Globus pallidus (tissue), 1 donor: ENCODE measurements around the gene IGFN1.
A peak's percentile ranks its signal among the peaks of the same experiment; 100 is the strongest.

ENCODE experiments used
- DNase-seq: peaks from one replicate; pipeline ENCODE4 v3.0.0-alpha.2; 2015; ENCODE audit warnings: low spot score

IGFN1 gene

DNA sequence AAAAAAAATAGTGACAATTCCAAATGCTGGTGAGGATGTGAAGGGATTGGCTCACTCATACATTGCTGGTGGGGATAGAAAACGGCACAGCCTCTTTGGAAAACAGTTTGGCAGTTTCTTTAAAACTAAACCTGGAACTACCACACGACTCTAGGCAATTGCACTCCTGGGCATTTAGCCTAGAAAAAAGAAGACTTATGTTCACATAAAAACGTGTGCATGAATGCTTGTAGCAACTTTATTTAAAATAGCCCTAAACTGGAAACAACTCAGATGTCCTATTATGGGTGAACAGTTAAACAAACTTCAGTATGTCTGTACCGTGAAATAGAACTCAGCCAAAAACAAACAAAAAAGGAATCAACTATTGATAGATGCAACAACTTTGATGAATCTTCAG lies 26.9 kb upstream of the IGFN1 start:
- DNase-seq, result no peak

DNA sequence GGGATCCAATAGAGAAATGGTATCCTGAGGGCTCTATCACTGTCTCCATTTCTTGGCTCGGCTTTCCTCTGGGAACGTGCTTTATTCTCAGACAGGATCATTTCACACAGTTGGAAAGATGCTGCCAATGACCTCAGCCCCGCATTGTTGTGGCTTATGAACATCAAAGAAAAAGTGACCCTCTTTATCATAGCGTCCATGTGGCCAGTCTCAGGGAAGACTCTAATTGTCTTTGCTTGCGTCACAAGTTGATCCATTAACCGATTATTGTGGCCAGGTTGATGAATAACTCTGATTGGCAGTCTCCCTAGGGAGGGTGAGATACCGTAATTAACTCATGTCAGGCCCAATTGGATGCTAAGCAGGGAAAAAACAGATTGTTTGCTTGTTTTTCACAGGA lies 26.0 kb upstream of the IGFN1 start:
- no peak for DNase-seq

DNA sequence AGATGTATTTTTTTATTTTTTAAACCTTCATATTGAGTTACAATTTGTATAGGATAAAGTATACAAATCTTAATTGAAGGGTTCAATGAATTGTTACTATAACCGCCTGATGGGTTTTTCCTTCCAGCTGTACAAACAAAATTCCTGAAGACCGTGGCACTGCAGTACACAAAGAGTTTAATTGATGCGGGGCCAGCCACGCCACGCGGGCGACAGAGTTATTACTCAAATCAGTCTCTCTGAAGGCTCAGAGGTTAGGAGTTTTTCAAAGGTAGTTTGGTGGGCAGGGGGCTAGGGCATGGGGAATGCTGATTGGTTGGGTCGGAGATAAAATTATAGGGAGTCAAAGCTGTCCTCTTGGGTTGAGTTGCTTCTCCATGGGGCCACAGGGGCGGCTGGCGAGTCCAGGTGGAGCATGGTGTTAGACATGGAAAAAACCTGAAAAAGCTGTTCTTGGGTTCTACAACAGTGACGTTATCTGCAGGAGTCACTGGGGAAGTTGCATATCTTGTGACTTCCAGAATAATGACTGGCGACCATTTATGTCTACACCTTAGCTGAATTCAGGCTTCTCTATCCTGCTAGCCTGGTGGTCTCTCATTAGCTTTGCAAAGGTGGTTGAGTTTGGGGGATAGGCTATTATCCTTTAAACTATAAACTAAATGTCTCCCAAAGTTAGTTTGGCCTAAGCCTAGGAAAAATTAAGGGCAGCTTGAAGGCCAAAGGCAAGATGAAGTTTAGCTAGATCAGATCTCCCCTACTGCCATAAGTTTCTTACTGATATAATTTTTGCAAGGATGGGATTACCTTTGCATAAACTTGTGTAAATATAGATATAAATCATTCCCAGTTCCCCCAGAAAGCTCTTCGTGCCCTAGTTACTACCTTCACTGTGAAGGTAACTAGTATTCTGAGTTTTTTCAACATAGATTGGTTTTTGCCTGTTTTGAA lies 23.3 kb upstream of the IGFN1 start:
- no peak for DNase-seq

DNA sequence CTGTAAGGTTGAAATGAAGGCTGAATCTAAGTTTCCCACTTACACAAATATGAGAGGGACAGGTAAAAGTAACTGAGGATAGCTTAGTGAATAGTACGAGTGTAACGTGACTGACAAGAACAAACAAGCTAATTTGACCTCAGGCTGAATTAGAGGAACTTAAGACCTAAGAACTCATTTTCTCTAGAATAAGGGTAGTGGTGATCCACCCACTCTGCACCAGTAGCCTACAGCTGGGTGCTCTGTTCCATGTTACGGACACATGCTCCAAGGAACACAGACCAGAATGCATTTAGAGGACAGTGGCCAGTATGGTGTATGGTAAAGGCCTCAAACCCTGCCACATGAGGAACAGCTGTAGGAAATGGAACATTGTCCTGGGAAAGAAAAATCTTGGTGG lies 21.4 kb upstream of the IGFN1 start:
- DNase-seq, result no peak

DNA sequence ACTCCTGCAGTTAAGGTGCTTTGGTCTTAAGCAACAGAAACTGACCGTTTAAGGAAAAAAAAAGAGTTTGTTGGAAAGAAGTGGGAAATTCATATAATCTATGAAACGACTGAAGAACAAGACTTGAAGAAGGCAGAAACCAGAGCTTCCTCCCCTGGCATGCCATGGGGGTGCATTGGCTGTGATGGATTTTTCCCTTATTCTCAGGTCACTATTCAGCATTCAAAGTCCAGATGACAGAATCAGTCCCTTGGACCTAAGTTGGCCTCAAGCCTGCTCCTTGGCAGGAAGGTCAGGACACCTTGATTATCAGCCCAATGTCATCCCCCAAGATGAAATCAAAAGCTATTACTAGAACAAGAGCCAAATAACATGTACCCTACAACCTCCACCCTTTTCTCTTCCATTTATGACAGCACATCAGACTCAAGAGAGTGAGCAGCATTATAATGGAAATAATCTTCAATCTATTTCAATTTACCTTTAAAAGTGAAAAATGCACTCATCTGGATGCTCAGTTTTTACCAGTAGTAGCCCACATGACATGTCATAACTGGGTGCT lies 20.6 kb upstream of the IGFN1 start:
- DNase-seq, result peak; percentile 7

DNA sequence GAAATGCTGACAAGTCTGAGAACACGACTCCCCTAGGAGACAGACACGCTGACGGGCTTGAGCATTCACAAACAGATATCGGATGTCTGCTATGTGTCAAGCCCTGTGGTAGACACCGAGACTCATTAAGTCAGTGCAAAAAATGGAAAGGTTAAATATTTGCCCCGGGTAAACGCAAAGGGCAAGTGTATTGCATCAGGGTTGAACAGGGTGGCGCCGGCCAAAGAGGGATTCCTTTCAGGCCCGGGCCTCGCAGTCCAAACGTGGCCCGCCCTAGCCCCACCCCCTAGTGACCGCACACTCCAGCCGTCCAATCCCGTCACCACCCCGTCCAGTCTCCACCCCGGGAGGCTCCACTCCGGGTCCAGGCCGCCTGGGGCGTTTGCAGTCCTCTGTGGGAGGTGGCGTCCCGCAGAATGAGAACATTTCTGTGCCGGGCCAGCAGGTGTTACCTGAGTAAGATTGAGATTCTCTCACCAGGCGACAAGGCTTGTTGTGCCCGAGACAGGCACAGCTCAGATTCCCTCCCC lies 20.0 kb upstream of the IGFN1 start:
- DNase-seq, result peak; percentile 91

DNA sequence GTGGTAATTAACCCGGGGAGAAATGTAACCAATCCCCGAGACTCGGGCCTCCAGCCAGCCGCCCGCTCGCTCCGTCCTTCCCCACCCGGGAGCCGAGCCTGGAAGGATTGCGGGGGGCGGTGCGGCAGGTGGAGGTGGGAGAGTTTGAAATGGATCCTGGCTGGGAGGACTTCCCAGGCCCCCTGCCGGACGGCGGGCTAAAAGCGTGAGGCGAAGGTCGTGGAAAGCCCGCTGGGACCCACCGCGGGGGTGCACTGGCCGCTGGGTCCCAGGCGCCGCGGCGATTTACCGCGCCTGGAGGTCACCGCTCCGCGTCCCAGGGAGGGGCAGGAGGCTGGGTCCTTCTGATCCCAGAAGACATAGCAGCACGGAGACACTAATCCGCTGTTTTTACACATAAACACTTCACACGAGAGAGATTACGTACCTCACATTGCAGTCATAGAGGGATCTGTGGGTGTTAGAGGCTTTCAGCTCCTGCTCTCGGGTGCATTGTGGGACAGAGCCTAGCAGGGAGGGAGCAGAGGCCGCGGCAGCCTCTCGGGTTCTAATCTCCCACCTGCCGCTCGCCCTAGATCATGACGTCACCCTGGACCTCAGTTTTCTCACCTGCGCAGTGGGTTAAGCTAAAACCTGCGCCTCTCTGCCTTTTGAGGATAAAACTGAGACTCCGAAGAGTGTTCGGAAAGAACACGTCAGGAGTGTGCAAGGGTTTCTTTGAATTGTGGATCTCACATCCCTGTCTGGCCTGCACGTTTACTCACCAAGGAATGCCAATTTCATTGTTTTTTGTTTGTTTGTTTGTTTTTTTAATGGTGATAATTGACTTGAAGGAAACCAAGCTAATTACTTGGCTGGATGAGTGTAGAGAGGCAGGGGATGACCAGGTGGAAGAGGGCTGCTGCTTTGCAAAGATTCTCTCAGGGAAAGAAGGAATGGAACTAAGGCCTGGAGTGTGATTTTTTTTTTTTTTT lies 19.3 kb upstream of the IGFN1 start:
- no peak for DNase-seq

DNA sequence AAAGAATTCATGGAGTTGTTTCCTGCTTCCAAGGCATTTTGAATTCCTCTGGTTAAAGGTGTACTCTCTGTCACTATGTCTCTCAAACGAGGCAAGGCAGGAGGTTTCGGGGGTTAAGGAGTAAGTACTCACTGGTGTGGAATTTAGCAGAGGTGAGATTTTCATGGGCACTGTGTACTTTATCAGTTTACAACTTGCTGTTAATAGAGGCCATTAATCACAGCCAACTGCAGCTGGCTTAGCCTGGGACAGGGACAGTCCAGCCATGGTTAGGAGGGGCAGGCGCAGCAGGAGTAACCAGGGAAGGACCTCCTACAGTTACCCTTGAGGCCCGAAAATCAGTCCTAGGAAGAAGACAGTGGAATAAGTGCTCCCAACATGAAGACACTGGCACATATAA lies 18.3 kb upstream of the IGFN1 start:
- no peak for DNase-seq

DNA sequence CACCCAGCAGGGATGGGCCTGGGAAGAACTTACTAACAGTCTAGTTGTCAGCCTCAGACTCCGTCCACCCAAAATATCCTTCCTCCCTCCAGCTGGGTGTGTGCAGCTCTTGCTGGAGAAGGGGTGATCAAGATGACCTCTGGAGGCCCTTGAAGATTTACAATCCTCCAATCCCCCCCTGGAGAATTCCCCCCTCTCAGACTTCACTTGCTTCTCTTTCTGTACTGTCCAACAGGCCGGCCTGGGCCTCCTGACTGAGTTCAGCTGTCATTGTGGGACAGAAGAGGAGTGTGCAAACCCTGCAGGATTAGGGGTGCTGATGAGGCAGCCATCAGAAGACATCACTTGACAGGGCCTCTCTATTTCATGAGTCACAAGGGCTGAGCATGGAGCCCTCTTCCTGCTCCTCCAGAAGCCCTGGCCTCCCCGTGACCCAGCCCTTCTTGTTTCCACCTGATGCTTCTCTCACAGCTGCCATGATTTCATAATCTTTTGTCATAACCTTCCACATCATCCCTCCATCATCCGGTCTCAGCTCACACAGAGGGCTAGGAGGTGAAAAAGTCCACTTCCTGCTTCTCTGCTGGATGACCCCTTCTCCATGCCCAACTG lies 17.5 kb upstream of the IGFN1 start:
- DNase-seq, result no peak

DNA sequence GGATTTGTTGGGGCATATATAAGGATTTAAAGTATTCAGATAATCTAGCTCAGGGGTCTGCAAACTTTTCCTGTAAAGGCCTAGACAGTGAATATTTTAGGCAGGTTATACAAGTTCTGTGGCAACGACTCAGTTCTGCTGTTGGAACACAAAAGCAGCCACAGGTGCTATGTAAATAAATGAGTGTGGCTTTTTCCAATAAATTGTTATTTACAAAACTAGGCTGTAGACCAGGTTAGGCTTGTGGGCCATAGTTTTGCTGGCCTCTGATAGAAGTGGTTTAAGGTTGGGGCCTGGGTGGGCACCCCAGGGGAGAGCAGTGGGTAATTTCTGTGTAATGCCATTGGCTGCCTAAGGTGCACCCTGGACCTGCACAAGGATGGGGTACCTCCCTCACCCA lies 16.9 kb upstream of the IGFN1 start:
- no peak for DNase-seq

DNA sequence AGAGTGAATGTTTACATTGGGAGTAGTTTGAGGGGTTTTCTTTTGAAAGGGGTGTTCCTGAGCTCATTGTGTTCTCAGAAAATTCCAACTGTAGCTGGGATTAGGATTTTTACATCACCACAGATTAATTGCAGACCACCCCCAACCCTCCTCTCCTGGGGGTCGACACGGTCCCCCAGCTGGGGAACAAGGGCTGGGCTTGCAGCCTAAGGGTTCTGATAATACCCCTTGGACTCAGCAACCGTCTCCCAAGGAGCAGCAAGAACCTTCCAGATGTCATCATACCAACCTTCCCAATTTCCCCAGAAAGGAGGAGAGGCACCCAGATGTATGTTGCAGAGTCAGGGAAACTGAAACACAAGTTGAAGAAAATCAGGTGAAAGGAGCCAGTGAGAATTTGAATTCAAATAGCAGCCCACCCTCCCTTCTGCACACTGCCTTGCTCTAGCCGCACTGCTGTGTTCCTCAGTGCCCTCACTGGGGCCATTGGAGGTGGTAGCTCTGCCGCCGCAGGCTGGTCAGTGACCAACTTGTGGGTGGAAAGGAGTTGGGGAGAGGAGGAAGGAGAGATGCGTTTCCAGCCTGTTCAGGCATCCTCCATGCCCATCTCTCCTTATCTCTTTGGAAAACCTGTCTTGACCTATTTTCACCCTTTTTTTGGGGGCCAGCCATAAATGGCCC lies 14.7 kb upstream of the IGFN1 start:
- DNase-seq, result no peak

DNA sequence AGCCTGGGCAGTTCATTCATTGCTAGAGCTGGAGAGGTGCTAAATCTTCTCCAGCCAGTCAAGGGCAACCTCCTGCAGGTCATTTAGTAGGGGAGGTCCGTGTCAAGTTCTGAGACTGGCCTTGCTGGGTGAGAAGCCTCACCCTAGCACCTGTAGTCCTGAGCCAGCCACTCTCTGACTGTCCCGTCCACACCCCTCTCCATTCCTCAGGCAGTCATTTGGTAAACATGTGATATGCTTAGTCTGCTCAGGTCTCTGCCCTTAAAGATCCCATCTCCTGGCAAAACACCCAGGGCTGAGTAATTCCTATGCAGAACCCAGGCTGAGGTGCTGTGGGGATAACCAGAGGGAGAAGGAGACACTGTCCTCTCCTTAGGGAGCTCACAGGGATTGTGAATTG lies 13.7 kb upstream of the IGFN1 start:
- DNase-seq, result no peak

DNA sequence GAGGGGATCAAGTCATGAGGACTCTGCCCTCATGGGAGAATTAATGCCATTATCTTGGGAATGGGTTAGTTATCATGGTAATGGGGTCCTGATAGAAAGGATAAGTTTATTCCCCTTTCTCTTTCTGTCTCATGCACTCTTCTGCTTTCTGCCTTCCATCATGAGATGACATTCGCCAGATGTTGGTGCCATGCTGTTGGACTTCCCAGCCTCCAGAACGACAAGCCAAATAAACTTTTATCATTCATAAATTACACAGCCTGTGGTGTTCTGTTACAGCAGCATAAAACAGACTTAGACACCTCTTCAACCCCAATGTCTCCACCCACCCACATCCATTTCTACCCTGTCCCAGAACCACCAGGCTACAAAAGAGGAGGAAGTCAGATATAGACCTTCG lies 11.9 kb upstream of the IGFN1 start:
- no peak for DNase-seq

DNA sequence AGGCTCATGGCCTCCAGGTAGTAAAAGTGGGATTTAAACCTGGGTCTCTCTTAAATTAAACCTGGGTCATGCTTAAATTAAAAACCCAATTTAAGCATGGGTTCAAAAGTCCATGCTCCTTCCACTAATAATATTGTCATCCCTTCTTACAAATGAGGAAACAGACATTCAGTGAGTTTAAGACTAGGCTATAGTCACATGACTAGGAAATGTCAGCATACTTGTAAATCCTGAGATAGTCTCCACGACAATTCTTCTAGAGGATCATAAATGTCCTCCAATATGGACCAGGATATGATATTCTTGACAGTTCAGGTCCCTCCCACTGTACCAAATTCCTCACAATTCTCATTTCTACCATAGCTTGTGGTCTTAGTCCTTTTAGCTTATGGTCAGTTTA lies 10.5 kb upstream of the IGFN1 start:
- no peak for DNase-seq

DNA sequence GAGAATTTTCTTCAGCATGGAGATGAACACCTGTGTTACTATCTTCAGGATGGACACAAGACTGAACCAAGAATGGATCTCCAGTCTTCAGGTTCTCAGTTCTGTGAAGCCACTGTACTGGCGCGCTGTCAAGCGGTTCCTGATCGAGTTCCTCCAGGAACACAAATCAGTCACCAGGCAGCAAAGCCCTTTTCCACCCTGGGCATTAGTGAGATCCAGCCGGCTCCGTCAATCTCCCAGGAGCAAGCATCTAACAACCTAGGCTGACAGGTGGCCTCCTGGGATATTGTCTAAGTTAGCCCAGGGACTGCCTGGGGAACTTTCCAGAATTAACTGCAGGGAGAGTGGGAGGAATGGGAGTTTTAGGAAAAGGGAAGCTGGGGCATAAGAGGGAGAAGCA lies 9.7 kb upstream of the IGFN1 start:
- no peak for DNase-seq

DNA sequence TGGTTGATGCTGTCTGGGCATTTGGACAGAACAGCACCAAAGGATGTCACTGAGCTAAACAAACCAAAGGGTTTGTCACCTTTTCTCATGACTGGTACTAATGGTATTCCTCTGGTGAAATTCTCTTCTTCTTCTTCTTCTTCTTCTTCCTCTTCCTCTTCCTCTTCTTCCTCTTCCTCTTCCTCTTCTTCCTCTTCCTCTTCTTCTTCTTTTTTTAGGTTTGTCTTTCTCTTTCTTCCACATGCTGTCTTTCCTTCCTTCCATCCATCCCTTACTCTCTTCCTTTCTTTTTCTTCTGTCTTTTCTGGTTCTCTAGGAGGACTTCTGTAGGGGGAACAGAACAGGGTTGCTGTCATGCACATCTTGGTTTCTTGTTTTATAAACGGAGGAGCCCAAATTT lies 9.3 kb upstream of the IGFN1 start:
- DNase-seq, result no peak

DNA sequence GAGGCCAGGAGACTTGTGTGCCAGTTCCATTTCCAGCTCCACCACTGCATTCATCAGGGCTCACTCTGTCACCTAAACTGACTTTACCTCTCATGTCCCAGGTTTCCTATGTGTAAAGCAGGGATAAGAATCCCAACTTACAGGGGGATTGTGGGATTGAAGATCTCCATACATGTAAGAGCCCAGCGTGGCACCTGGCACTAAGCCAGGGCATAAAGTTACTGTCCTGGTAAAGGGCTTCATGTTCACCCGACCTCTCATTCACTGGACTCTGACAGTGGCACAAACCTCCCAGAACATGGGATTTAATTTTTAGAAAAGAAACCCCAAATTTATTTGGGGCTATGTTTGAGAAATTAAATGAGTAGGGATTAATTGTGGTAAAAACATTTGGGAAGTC lies 8.9 kb upstream of the IGFN1 start:
- DNase-seq, result no peak

DNA sequence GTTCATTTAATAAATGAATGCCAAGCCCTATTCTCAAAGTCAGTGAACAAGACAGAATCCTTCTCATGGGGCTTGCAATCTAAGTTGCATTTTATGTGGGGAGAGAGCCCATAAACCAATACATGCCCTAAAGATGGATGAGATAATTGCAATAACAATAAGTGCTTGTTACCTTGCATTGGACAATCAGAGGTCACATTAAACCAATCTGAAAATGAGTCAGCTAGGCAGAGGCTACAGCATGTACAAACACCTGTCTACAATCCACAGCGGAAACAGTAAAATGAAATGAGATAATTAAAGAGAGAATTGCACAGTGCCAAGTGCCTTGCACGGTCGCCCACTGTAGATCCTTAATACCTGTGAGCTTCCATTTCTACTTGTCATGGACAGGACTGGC lies 7.4 kb upstream of the IGFN1 start:
- no peak for DNase-seq

DNA sequence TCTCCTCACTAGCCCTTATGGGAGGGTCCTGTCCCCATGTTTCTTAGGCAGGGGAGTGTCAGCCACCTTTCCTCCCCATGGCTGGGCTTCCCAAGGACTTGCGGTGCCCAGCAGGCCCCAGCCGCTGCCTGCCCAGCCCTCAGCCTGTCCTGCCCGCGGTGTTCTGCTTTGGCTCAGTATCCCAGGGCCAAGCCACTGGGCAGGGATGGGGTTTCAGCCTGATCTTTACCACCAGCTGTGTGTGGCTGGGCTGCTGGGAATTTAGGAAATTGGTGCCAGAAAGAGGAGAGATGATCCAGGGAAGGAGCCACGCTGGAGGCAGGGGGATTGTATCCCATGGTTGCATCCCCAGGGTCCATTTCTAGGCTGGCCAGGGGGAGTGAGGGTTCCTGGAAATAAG lies 6.9 kb upstream of the IGFN1 start:
- no peak for DNase-seq

DNA sequence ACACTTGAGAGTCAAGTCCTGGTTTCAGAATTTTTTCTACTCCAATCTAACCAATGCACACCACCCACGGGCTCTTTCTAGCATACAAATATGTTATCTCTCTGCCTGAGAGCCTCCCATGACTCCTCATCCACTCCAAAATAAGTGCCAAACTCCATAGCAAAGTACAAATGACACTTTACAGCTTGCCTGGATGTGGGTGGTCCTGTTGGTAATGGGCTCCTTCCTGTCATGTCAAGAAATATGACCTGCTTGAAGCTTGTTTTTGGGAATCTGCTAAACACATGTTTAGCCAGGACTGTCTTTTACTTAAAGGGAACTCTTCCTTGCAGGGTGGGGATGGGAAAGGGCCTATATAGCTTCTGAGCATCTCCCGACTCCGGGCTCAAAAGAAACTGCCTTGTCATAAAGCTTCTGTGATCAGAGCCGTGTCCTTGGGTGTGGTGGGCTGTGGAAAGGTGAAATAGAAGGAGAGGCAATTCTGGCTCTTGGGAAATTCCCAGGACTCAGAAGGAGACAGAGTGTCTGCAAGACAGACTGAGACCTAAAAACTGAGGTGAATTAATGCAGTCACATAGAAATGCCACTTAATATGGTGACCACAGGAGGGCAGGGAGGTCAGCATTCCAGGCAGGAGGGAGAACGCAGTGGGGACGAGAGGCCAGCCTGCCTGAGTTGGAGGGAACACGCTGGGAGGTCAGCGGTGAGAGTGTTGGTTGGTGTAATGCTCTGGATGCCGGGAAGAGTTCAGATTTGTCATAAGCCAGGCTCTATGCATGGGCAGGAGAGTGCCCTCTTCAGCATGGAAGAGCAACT lies 6.1 kb upstream of the IGFN1 start:
- peak; percentile 34 for DNase-seq

DNA sequence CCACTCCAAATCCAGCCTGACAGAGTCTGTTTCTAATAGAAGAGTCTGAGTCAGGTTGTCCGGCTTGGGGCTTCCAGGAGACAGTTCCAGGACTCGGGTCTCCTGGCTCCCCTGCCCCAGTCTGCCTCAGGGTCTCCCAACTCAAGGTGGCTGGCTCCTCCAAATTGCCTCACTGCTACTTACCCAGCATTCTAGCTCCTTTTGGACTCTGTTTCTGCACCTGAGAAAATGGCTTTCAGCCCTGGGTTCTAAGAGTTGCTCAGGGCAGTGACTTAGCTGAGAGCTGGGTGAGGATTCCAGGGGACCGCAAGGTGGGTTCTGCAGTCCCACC lies 5.5 kb upstream of the IGFN1 start:
- no peak for DNase-seq
